ENCODE measurements around the gene NOSTRIN. TPM values are rescaled to one million over a fixed set of nuclear protein-coding genes. Genes with fewer than 3 reads are reported as not detected.

The NOSTRIN gene
- polyA plus RNA-seq, 1 donor (not counting 4 experiments of a cell fraction or from before 2014, with no cell fraction given) = not detected

DNA sequence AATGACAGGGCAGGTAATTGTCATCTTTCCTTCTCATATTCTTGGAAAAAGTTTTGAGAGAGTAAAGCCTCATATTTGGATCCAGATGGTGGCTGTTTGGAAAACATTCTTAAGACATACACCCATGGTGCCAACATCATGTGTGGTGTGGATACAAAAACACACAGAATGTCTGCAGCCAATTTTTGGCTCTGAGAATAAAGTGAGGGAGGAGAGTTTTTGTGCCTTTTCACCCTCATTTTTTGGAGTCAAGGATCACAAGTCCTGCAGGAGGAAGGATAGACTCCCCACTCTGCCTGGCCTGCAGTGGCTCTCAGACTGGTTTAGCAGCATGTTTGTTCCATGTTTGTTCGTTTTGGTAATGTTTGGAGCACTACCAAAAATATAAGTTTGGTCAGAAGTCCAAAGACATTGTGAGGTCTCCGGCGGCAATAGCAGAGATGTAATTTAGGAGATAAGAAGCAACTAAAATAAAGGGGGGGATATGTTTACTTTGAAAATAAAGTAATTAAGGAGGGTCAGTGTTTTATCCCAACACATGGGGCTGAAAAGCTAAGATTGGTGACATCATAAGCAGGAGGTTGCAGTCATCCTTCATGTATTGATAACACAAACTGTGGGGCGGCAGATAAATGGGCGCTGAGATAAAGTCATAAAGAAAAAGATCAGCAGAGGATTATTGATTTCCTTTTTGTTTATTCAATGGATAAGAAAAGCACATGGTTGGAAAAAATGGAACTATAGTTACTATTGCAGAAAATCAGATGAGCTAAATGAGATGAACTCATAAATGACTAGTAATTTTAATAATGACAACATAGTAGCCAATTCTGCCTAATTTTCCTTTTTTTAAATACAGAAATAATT is 655 bp downstream of the NOSTRIN start:
- Histone ChIP-seq H3K27me3 (ENCODE audit: control insufficient read depth, extremely low read depth, insufficient read depth, low read length) (no peaks in the 10 kb centered on the region), H3K9me3 (ENCODE audit: control insufficient read depth, low read depth, low read length) (no peaks in the 10 kb centered on the region), H3K79me2 (ENCODE audit: control insufficient read depth, insufficient read depth, low read length) (no peaks in the 10 kb centered on the region), H4K20me1 (ENCODE audit: control insufficient read depth, extremely low read depth, insufficient read depth, low read length) (no peaks in the 10 kb centered on the region), H3K4me1 (ENCODE audit: control insufficient read depth, extremely low read depth, insufficient read depth, low read length) (no peaks in the 10 kb centered on the region), H3K36me3 (ENCODE audit: control insufficient read depth in 2 of 2, extremely low read depth in 1 of 2, insufficient read depth in 2 of 2, low read length in 2 of 2) (no peaks in the 10 kb centered on the region), H3K4me2 (ENCODE audit: control insufficient read depth, extremely low read depth, insufficient read depth, low read depth, low read length) (no peak overlapping the region), H3K27ac (ENCODE audit: control insufficient read depth, insufficient read depth, low read length) (no peak overlapping the region), H3K9ac (ENCODE audit: control insufficient read depth, extremely low read depth, insufficient read depth, low read length) (no peak overlapping the region), H2AFZ (ENCODE audit: control insufficient read depth, low read length) (no peak overlapping the region), H3K9me1 (ENCODE audit: control insufficient read depth, extremely low read depth, insufficient read depth, low read length) (no peaks in the 10 kb centered on the region), H3K4me3 (ENCODE audit: control insufficient read depth in 2 of 3, extremely low read depth in 1 of 3, insufficient read depth in 2 of 3, low read depth in 1 of 3, low read length in 3 of 3) (no peak overlapping the region)
- no peak for DNase-seq (ENCODE audit: low read depth, low spot score)
- TF ChIP-seq EZH2 (IDR thresholded peaks at IDR 0.05; ENCODE audit: low read length) (no peak), CTCF (optimal IDR thresholded peaks at IDR 0.05 in 1 of 3, IDR thresholded peaks at IDR 0.05 in 1 of 3, conservative IDR thresholded peaks at IDR 0.05 in 1 of 3; ENCODE audit: extremely low read depth in 1 of 3, insufficient read depth in 2 of 3, low read length in 3 of 3) (no peak)
- no peak for FAIRE-seq
- dilution Hi-C loops (cut with MboI; ENCODE audit: extremely low pct_ligation_motif_present, low sequenced_read_pairs) = no loop called here

GRCh38 chr2:168804214-168804613 is 1.8 kb downstream of the NOSTRIN start:
- Histone ChIP-seq H3K27ac (ENCODE audit: control insufficient read depth, insufficient read depth, low read length) (no peak overlapping the region), H2AFZ (ENCODE audit: control insufficient read depth, low read length) (no peak overlapping the region), H3K4me1 (ENCODE audit: control insufficient read depth, extremely low read depth, insufficient read depth, low read length) (no peaks in the 10 kb centered on the region), H3K4me3 (ENCODE audit: control insufficient read depth in 2 of 3, extremely low read depth in 1 of 3, insufficient read depth in 2 of 3, low read depth in 1 of 3, low read length in 3 of 3) (no peak overlapping the region), H3K4me2 (ENCODE audit: control insufficient read depth, extremely low read depth, insufficient read depth, low read depth, low read length) (no peak overlapping the region), H3K36me3 (ENCODE audit: control insufficient read depth in 2 of 2, extremely low read depth in 1 of 2, insufficient read depth in 2 of 2, low read length in 2 of 2) (no peaks in the 10 kb centered on the region), H3K9ac (ENCODE audit: control insufficient read depth, extremely low read depth, insufficient read depth, low read length) (no peak overlapping the region), H3K9me1 (ENCODE audit: control insufficient read depth, extremely low read depth, insufficient read depth, low read length) (no peaks in the 10 kb centered on the region), H4K20me1 (ENCODE audit: control insufficient read depth, extremely low read depth, insufficient read depth, low read length) (no peaks in the 10 kb centered on the region), H3K9me3 (ENCODE audit: control insufficient read depth, low read depth, low read length) (no peaks in the 10 kb centered on the region), H3K79me2 (ENCODE audit: control insufficient read depth, insufficient read depth, low read length) (no peaks in the 10 kb centered on the region), H3K27me3 (ENCODE audit: control insufficient read depth, extremely low read depth, insufficient read depth, low read length) (no peaks in the 10 kb centered on the region)
- DNase-seq (ENCODE audit: low read depth, low spot score) (no peak), FAIRE-seq (no peak)
- TF ChIP-seq CTCF (optimal IDR thresholded peaks at IDR 0.05 in 1 of 3, IDR thresholded peaks at IDR 0.05 in 1 of 3, conservative IDR thresholded peaks at IDR 0.05 in 1 of 3; ENCODE audit: extremely low read depth in 1 of 3, insufficient read depth in 2 of 3, low read length in 3 of 3) = no peak
- TF ChIP-seq EZH2 (IDR thresholded peaks at IDR 0.05; ENCODE audit: low read length) = no peak
- dilution Hi-C loops (cut with MboI; ENCODE audit: extremely low pct_ligation_motif_present, low sequenced_read_pairs) = no loop called here

Data from keratinocyte (primary cell).